H9 (cell line): ENCODE data around the gene COX6B1. TPM values are rescaled to one million over a fixed set of nuclear protein-coding genes. Genes with fewer than 3 reads are reported as not detected.

Source experiments
- DNase-seq: peaks from one replicate; pipeline ENCODE4 v3.0.0-alpha.2; 2017
- H2AFZ ChIP-seq: one replicate; pipeline ENCODE4 v1.6.1; 2013; ENCODE audit warnings: mild to moderate bottlenecking, low read length, control low read depth, moderate library complexity
- H2AK5ac ChIP-seq: 2 replicates; pipeline ENCODE4 v1.6.1; 2013; ENCODE audit warnings: low read length, control low read depth, mixed read lengths; ENCODE audit not compliant: insufficient read length
- H2BK120ac ChIP-seq: one replicate; pipeline ENCODE4 v1.6.1; 2013; ENCODE audit warnings: low read depth, mild to moderate bottlenecking, low read length, control low read depth, inconsistent platforms; ENCODE audit not compliant: poor library complexity, severe bottlenecking
- H2BK12ac ChIP-seq: 2 replicates; pipeline ENCODE4 v1.6.1; 2013; ENCODE audit warnings: low read length, control low read depth, mixed read lengths, low read depth; ENCODE audit not compliant: insufficient read length
- H2BK15ac ChIP-seq: 2 replicates; pipeline ENCODE4 v1.6.1; 2013; ENCODE audit warnings: low read depth, low read length, control low read depth
- H2BK20ac ChIP-seq: one replicate; pipeline ENCODE4 v1.6.1; 2013; ENCODE audit warnings: low read depth, mild to moderate bottlenecking, low read length, control low read depth, inconsistent platforms; ENCODE audit not compliant: poor library complexity, severe bottlenecking
- H2BK5ac ChIP-seq: 2 replicates; pipeline ENCODE4 v1.6.1; 2013; ENCODE audit warnings: low read length, control low read depth, mixed read lengths; ENCODE audit not compliant: insufficient read length
- H3K14ac ChIP-seq: 2 replicates; pipeline ENCODE4 v1.6.1; 2013; ENCODE audit warnings: low read length, control low read depth; ENCODE audit not compliant: insufficient read depth
- H3K18ac ChIP-seq: 2 replicates; pipeline ENCODE4 v1.6.1; 2013; ENCODE audit warnings: low read depth, mild to moderate bottlenecking, mixed read lengths, low read length, control low read depth; ENCODE audit not compliant: insufficient read length
- H3K23ac ChIP-seq: 2 replicates; pipeline ENCODE4 v1.6.1; 2013; ENCODE audit warnings: low read length, control low read depth, mixed read lengths, low read depth; ENCODE audit not compliant: insufficient read length
- H3K23me2 ChIP-seq: 2 replicates; pipeline ENCODE4 v1.6.1; 2013; ENCODE audit warnings: low read depth, mild to moderate bottlenecking, mixed read lengths, low read length, control low read depth; ENCODE audit not compliant: insufficient read length, poor library complexity, severe bottlenecking
- H3K27ac ChIP-seq: 2 replicates; pipeline ENCODE4 v1.5.1; 2013; ENCODE audit warnings: low read length, control low read depth, mixed read lengths, low read depth; ENCODE audit not compliant: insufficient read length
- H3K27me3 ChIP-seq: 2 replicates; pipeline ENCODE4 v1.6.1; 2013; ENCODE audit warnings: low read length, control low read depth, inconsistent platforms; ENCODE audit not compliant: insufficient read depth
- H3K4ac ChIP-seq: 2 replicates; pipeline ENCODE4 v1.6.1; 2013; ENCODE audit warnings: low read depth, mild to moderate bottlenecking, control low read depth, inconsistent platforms, low read length, moderate library complexity
- H3K4me1 ChIP-seq: 2 replicates; pipeline ENCODE4 v1.6.1; 2013; ENCODE audit warnings: low read length, control low read depth, inconsistent platforms; ENCODE audit not compliant: insufficient read depth
- H3K4me2 ChIP-seq: 2 replicates; pipeline ENCODE4 v1.6.1; 2013; ENCODE audit warnings: low read length, control low read depth, mixed read lengths; ENCODE audit not compliant: insufficient read length, insufficient read depth
- H3K56ac ChIP-seq: 2 replicates; pipeline ENCODE4 v1.6.1; 2013; ENCODE audit warnings: low read depth, mild to moderate bottlenecking, mixed read lengths, low read length, control low read depth; ENCODE audit not compliant: insufficient read length
- H3K79me1 ChIP-seq: 2 replicates; pipeline ENCODE4 v1.6.1; 2013; ENCODE audit warnings: low read depth, mild to moderate bottlenecking, moderate library complexity, low read length, control low read depth, inconsistent platforms; ENCODE audit not compliant: insufficient read depth, poor library complexity, severe bottlenecking
- H3K79me2 ChIP-seq: 2 replicates; pipeline ENCODE4 v1.6.1; 2013; ENCODE audit warnings: low read length, control low read depth, inconsistent platforms; ENCODE audit not compliant: insufficient read depth
- H3K9ac ChIP-seq: 2 replicates; pipeline ENCODE4 v1.6.1; 2013; ENCODE audit warnings: low read length, control low read depth, mixed read lengths; ENCODE audit not compliant: insufficient read length; ENCODE audit errors: extremely low read depth
- H3K9me3 ChIP-seq: one replicate; pipeline ENCODE4 v1.6.1; 2013; ENCODE audit warnings: low read depth, low read length, inconsistent platforms; ENCODE audit not compliant: control insufficient read depth
- H3T11ph ChIP-seq: one replicate; pipeline ENCODE4 v1.6.1; 2013; ENCODE audit warnings: mild to moderate bottlenecking, low read length, control low read depth, inconsistent platforms
- H4K20me1 ChIP-seq: one replicate; pipeline ENCODE4 v1.6.1; 2013; ENCODE audit not compliant: control insufficient read depth, insufficient read length, insufficient read depth
- H4K5ac ChIP-seq: 2 replicates; pipeline ENCODE4 v1.6.1; 2013; ENCODE audit warnings: low read depth, mild to moderate bottlenecking, mixed read lengths, low read length, control low read depth; ENCODE audit not compliant: insufficient read length
- H4K8ac ChIP-seq: replicated peaks from 2 replicates; pipeline ENCODE4 v1.6.1; 2013; ENCODE audit warnings: low read length, control low read depth, mixed read lengths, low read depth; ENCODE audit not compliant: insufficient read length
- H4K91ac ChIP-seq: 2 replicates; pipeline ENCODE4 v1.6.1; 2013; ENCODE audit warnings: low read depth, mild to moderate bottlenecking, moderate library complexity, mixed read lengths, low read length, control low read depth; ENCODE audit not compliant: insufficient read length
- H3K27ac Mint-ChIP-seq, 3 experiments: 2 replicates in 2 of 3; 3 replicates in 1 of 3; pipeline ENCODE4 v1.8.0; 2020 to 2021; ENCODE audit warnings: mixed read lengths in 3 of 3, mild to moderate bottlenecking in 1 of 3, moderate library complexity in 1 of 3
- H3K27me3 Mint-ChIP-seq: 2 replicates; pipeline ENCODE4 v1.8.0; 2021; ENCODE audit warnings: low read depth, mild to moderate bottlenecking, moderate library complexity, mixed read lengths
- H3K36me3 Mint-ChIP-seq, 3 experiments: 2 replicates in 2 of 3; 3 replicates in 1 of 3; pipeline ENCODE4 v1.8.0; 2020 to 2021; ENCODE audit warnings: low read depth in 3 of 3, mixed read lengths in 3 of 3; ENCODE audit not compliant: insufficient read depth in 1 of 3
- H3K4me1 Mint-ChIP-seq, 2 experiments: 2 replicates each; pipeline ENCODE4 v1.8.0; 2020; ENCODE audit warnings: mixed read lengths in 2 of 2
- H3K4me3 Mint-ChIP-seq, 2 experiments: 2 replicates in 1 of 2; 3 replicates in 1 of 2; pipeline ENCODE4 v1.8.0; 2020 to 2021; ENCODE audit warnings: mild to moderate bottlenecking in 2 of 2, mixed read lengths in 2 of 2, moderate library complexity in 1 of 2
- H3K9me3 Mint-ChIP-seq, 2 experiments: 2 replicates in 1 of 2; 3 replicates in 1 of 2; pipeline ENCODE4 v1.8.0; 2020; ENCODE audit warnings: mild to moderate bottlenecking in 2 of 2, mixed read lengths in 2 of 2, moderate library complexity in 1 of 2
- WGBS: extraction: QIAGEN DNeasy Blood & Tissue Kit; methylation state at CpG from one replicate; pipeline ENCODE4 v1.1.7; 2013; ENCODE audit warnings: missing lambda C conversion rate, low lambda C conversion rate, mixed read lengths; ENCODE audit not compliant: insufficient read length; ENCODE audit errors: extremely low coverage; 5-methylcytosine and 5-hydroxymethylcytosine counted together
- total RNA-seq: library from RNA; stranded (reverse); gene quantifications from 2 replicates; pipeline ENCODE4 v1.2.1, GENCODE V29; 2021
- TF ChIP-seq, protein P1 (sequence below): fragments of 200-600 bp; sonication (generic); conservative IDR thresholded peaks from 3 replicates; pipeline ENCODE4 v1.8.0; 2021; ENCODE audit warnings: antibody characterized with exemption, mild to moderate bottlenecking

The COX6B1 gene
- total RNA-seq, 1 experiment from 2014 or later = 432 TPM

DNA sequence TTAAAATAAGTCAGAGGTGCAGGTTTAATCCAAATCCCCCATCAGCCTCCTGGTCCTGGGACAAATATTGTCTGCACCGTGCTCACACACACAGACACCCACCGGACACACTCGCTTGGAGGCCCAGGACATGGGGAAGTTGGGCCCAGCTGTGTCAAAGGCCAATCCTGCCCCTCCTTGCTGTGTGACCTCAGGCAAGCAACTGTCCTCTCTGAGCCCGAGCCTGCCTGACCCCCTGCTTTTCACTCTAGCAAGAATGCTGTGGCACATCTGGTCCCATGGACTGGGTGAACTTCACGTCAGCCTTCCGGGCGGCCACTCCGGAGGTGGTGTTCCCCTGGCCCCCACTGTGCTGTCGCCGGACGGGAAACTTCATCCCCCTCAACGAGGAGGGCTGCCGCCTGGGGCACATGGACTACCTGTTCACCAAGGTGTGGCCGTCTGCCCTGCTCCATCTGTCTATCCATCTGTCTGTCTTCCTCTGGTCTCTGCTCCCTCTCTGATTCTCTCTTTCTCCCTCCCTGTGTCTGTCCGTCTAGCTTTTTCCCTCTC lies 27.5 kb downstream of the COX6B1 start:
- Histone ChIP-seq H3K79me1 (no peaks in the 10 kb centered on the region), H2BK5ac (no peak overlapping the region), H3K27ac (no peak overlapping the region), H3K4me2 (no peak overlapping the region), H3K14ac (no peak overlapping the region), H3K4ac (no peak overlapping the region), H4K91ac (no peak overlapping the region), H3K9ac (no peak overlapping the region), H4K5ac (no peak overlapping the region), H3K79me2 (no peaks in the 10 kb centered on the region), H3K18ac (no peak overlapping the region), H3K27me3 (no peaks in the 10 kb centered on the region), H2BK20ac (no peak overlapping the region), H3K4me1 (no peaks in the 10 kb centered on the region), H3T11ph (no peak overlapping the region), H3K56ac (no peak overlapping the region), H4K8ac (no peak overlapping the region), H2BK15ac (no peak overlapping the region), H2BK12ac (no peak overlapping the region), H3K23me2 (peaks cover 11% of the 10 kb centered on the region), H2AK5ac (no peak overlapping the region), H2BK120ac (no peak overlapping the region), H3K9me3 (no peaks in the 10 kb centered on the region), H2AFZ (no peak overlapping the region), H4K20me1 (no peaks in the 10 kb centered on the region), H3K23ac (no peak overlapping the region)
- H3K27ac Mint-ChIP-seq = no peak overlapping the region
- peaks cover 0 to 2% of the 10 kb centered on the region in 2 experiments; a peak in 3 of 4 replicates for H3K4me1 Mint-ChIP-seq
- no peaks in the 10 kb centered on the region for H3K36me3 Mint-ChIP-seq
- H3K9me3 Mint-ChIP-seq = no peaks in the 10 kb centered on the region
- TF ChIP-seq, protein P1, sequence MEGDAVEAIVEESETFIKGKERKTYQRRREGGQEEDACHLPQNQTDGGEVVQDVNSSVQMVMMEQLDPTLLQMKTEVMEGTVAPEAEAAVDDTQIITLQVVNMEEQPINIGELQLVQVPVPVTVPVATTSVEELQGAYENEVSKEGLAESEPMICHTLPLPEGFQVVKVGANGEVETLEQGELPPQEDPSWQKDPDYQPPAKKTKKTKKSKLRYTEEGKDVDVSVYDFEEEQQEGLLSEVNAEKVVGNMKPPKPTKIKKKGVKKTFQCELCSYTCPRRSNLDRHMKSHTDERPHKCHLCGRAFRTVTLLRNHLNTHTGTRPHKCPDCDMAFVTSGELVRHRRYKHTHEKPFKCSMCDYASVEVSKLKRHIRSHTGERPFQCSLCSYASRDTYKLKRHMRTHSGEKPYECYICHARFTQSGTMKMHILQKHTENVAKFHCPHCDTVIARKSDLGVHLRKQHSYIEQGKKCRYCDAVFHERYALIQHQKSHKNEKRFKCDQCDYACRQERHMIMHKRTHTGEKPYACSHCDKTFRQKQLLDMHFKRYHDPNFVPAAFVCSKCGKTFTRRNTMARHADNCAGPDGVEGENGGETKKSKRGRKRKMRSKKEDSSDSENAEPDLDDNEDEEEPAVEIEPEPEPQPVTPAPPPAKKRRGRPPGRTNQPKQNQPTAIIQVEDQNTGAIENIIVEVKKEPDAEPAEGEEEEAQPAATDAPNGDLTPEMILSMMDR = no peak
- H3K27me3 Mint-ChIP-seq = peaks cover 27% of the 10 kb centered on the region
- no peak overlapping the region for H3K4me3 Mint-ChIP-seq
- no peak for DNase-seq
- no CpG with 5 or more reads among the region's 15 CpGs for WGBS
